OCI-LY3 (cell line): ENCODE results near the gene DGKK.

ENCODE experiments used
- EZH2phosphoT487 ChIP-seq: fragments of 200-600 bp; shearing (Covaris generic); IDR thresholded peaks from 2 replicates; pipeline ENCODE4 v1.6.1; 2018; ENCODE audit warnings: antibody characterized with exemption, mixed run types, low read depth
- TF ChIP-seq, protein P1 (sequence below): fragments of 200-600, 300-600 bp; sonication (generic); IDR thresholded peaks from 2 replicates; pipeline ENCODE4 v1.5.1; 2014; ENCODE audit warnings: antibody characterized with exemption, low read length, low read depth

- TF ChIP-seq EZH2phosphoT487 = no peak
- TF ChIP-seq, protein P1, sequence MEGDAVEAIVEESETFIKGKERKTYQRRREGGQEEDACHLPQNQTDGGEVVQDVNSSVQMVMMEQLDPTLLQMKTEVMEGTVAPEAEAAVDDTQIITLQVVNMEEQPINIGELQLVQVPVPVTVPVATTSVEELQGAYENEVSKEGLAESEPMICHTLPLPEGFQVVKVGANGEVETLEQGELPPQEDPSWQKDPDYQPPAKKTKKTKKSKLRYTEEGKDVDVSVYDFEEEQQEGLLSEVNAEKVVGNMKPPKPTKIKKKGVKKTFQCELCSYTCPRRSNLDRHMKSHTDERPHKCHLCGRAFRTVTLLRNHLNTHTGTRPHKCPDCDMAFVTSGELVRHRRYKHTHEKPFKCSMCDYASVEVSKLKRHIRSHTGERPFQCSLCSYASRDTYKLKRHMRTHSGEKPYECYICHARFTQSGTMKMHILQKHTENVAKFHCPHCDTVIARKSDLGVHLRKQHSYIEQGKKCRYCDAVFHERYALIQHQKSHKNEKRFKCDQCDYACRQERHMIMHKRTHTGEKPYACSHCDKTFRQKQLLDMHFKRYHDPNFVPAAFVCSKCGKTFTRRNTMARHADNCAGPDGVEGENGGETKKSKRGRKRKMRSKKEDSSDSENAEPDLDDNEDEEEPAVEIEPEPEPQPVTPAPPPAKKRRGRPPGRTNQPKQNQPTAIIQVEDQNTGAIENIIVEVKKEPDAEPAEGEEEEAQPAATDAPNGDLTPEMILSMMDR = no peak
Observed at GRCh38 chrX:50469206-50469605, 1.4 kb downstream of the DGKK start.
